ENCODE results near the gene FOXB1.

GRCh38 chr15:60000113-60000823, 3.8 kb upstream of the FOXB1 start:
- TF ChIP-seq CTCF (conservative IDR thresholded peaks at IDR 0.05) (no peak; the same call in 1 of the 2 replicates), ZFX (IDR thresholded peaks at IDR 0.05) (no peak)

Data from C4-2B (cell line).